Epithelial cell of proximal tubule (primary cell): Measurements from ENCODE around the gene ARHGEF7. TPM values are rescaled to one million over a fixed set of nuclear protein-coding genes. Genes with fewer than 3 reads are reported as not detected.

Source experiments
- DNase-seq: peaks from one replicate; pipeline ENCODE4 v3.0.0-alpha.2; 2011; ENCODE audit warnings: low read depth
- H3K4me3 ChIP-seq: 2 replicates; pipeline ENCODE4 v1.5.1; 2011; ENCODE audit warnings: low read depth, mild to moderate bottlenecking, low read length
- total RNA-seq: library from RNA; depleted of rRNA; stranded (reverse); fragments of >200 nt; gene quantifications from 2 replicates; pipeline ENCODE4 v1.2.3, GENCODE V29; 2015
- TF ChIP-seq, protein P1 (sequence below): conservative IDR thresholded peaks from 2 replicates; pipeline ENCODE4 v1.5.1; 2012; ENCODE audit warnings: low read depth, mild to moderate bottlenecking, low read length

Gene ARHGEF7
- total RNA-seq, 1 donor from 2014 or later = 21.9 TPM

GRCh38 chr13:111303559-111303958 is 188.4 kb downstream of the ARHGEF7 start:
- H3K4me3 ChIP-seq = no peak overlapping the region
- TF ChIP-seq, protein P1, sequence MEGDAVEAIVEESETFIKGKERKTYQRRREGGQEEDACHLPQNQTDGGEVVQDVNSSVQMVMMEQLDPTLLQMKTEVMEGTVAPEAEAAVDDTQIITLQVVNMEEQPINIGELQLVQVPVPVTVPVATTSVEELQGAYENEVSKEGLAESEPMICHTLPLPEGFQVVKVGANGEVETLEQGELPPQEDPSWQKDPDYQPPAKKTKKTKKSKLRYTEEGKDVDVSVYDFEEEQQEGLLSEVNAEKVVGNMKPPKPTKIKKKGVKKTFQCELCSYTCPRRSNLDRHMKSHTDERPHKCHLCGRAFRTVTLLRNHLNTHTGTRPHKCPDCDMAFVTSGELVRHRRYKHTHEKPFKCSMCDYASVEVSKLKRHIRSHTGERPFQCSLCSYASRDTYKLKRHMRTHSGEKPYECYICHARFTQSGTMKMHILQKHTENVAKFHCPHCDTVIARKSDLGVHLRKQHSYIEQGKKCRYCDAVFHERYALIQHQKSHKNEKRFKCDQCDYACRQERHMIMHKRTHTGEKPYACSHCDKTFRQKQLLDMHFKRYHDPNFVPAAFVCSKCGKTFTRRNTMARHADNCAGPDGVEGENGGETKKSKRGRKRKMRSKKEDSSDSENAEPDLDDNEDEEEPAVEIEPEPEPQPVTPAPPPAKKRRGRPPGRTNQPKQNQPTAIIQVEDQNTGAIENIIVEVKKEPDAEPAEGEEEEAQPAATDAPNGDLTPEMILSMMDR = no peak
- DNase-seq = no peak

- no peak for DNase-seq
- no peak overlapping the region for H3K4me3 ChIP-seq
- TF ChIP-seq, protein P1 = no peak
Measured at GRCh38 chr13:111304041-111304544, 189.0 kb downstream of the ARHGEF7 start.

DNA sequence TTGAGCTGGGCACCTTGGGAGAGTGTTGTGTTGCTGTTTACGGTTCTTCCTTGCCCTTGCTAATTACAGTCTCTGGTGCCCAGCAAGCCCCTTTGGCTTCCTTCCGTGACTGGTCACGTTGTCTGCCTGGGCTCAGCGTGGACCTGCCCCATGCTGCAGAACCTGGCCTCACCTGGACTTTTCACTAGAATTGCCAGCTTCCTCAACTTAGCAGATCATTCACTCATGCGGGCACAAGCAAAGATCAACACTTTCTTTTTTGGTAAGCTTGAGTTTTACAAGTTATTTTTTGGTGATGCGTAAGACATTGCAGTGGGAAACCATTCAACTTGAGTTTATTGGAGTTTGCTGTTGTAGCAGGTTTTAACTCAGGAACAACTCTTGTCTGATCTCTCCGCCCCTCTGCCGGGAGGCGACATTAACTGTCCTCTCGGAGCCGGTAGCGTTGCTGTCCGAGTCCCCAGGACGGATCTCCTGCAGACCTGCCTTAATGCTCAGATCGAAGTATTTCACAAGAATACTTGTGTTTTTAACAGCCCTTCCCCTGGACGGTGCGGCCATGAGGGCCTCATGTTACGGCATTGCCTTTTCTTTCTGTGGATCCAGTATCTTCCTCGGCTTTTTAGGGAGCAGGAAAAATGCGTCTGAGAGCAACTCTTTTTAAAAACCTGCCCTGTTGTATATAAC is 189.6 kb downstream of the ARHGEF7 start:
- no peak overlapping the region for H3K4me3 ChIP-seq
- DNase-seq = no peak
- TF ChIP-seq, protein P1 = no peak

DNA sequence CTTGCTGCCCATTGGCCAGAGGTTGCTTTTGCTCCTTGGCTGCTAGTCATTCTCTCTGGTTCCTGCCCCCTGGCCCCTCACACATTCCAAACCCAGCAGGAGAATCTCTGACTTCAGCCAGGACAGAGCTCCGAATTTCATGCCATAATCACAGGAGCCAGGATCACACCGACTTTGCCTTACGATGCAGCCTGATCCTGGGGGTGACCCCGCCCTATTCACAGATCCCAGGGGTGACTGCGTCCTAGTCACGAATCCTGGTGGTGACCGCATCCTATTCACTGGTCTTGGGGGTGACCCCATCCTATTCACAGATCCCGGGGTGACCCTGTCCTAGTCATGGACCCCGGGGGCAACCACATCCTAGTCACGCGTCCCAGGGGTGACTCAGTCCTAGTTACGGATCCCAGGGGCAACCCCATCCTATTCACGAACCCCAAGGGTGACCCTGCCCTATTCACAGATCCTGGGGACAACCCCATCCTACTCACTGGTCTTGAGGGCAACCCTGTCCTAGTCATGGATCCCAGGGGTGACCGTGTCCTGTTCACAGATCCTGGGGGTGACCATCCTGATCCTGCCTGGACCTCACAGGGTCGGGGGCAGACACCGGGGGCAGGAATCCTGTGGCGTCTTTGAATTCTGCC is 198.0 kb downstream of the ARHGEF7 start:
- TF ChIP-seq, protein P1 = no peak
- no peak overlapping the region for H3K4me3 ChIP-seq
- DNase-seq = no peak

- no peak for DNase-seq
- H3K4me3 ChIP-seq = no peak overlapping the region
- TF ChIP-seq, protein P1 = no peak
Measured at GRCh38 chr13:111313911-111314425, 198.9 kb downstream of the ARHGEF7 start.

GRCh38 chr13:111314852-111315251 is 199.7 kb downstream of the ARHGEF7 start:
- no peak overlapping the region for H3K4me3 ChIP-seq
- no peak for DNase-seq
- TF ChIP-seq, protein P1 = no peak
